ENCODE data around the gene EXOC4. TPM values are rescaled to one million over a fixed set of nuclear protein-coding genes. Genes with fewer than 3 reads are reported as not detected.

Gene EXOC4
- total and polyA plus RNA-seq, 2 of the 8 experiments (the other 6 are each of a cell fraction or from before 2014, with no cell fraction given) = 27.0 to 67.3 TPM

DNA sequence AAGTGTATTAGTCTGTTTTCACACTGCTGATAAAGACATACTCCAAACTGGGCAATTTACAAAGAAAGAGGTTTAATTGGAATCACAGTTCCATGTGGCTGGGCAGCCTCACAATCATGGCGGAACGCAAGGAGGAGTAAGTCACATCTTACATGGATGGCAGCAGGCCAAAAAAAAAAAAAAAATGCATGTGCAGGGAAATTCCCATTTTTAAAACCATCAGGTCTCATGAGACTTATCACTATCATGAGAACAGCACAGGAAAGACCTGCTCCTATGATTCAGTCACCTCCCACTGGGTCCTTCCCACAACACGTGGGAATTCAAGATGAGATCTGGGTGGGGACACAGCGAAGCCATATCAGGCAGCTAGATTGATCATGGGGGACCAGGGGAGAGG lies 136.8 kb downstream of the EXOC4 start:
- Histone ChIP-seq H3K79me2 (ENCODE audit: control insufficient read depth in 1 of 2, insufficient read depth in 2 of 2, low read length in 2 of 2) (0 out of 4 replicates have a peak, but pooled peaks cover 0 to 5% of the 10 kb centered on the region in 2 experiments), H3K79me1 (ENCODE audit: low read depth, low read length) (peaks cover 3% of the 10 kb centered on the region; the same call in 1 of the 2 replicates), H3K9ac (replicated peaks in 1 of 4; ENCODE audit: extremely low read depth in 1 of 4, low read depth in 3 of 4, low read length in 3 of 4) (no peak overlapping the region), H2BK12ac (ENCODE audit: low read depth, low read length) (no peak overlapping the region), H4K5ac (ENCODE audit: insufficient read length, low read depth, low read length) (no peak overlapping the region), H3K4me3 (ENCODE audit: extremely low read depth in 1 of 4, insufficient read depth in 2 of 4, low read depth in 3 of 4, low read length in 4 of 4) (no peak overlapping the region), H2BK5ac (ENCODE audit: low read depth, low read length) (no peak overlapping the region), H2BK20ac (ENCODE audit: low read length) (no peak overlapping the region), H3K27ac (ENCODE audit: low read depth, low read length) (no peak overlapping the region), H2AK5ac (ENCODE audit: low read depth, low read length) (no peak overlapping the region), H3K4ac (replicated peaks; ENCODE audit: insufficient read length, low read depth, low read length) (no peak overlapping the region), H2BK15ac (ENCODE audit: low read length) (no peak overlapping the region), H4K8ac (ENCODE audit: extremely low read depth, insufficient read depth, low read length) (no peak overlapping the region), H3K27me3 (replicated peaks in 1 of 4; ENCODE audit: control insufficient read depth in 3 of 4, extremely low read depth in 1 of 4, insufficient read depth in 3 of 4, low read length in 3 of 4) (no peaks in the 10 kb centered on the region), H4K20me1 (replicated peaks in 1 of 2; ENCODE audit: control insufficient read depth in 1 of 2, insufficient read depth in 2 of 2, low read length in 2 of 2) (no peaks in the 10 kb centered on the region), H3K18ac (ENCODE audit: extremely low read depth, low read length) (no peak overlapping the region), H2AFZ (ENCODE audit: low read length) (no peak overlapping the region), H3K4me2 (ENCODE audit: insufficient read depth in 1 of 2, low read depth in 2 of 2, low read length in 2 of 2) (no peak overlapping the region), H2BK120ac (replicated peaks; ENCODE audit: low read depth, low read length) (no peak overlapping the region), H3K36me3 (ENCODE audit: control insufficient read depth in 2 of 4, insufficient read depth in 4 of 4, low read length in 3 of 4) (no peaks in the 10 kb centered on the region), H3K14ac (ENCODE audit: insufficient read length) (no peak overlapping the region), H3K23ac (ENCODE audit: insufficient read length) (no peak overlapping the region), H3K4me1 (replicated peaks in 1 of 4; ENCODE audit: control insufficient read depth in 3 of 4, insufficient read depth in 4 of 4, low read length in 3 of 4) (peaks cover 0 to 8% (median 6%) of the 10 kb centered on the region in 4 experiments; a peak in 4 of 7 replicates), H3K56ac (replicated peaks; ENCODE audit: insufficient read length, low read depth, low read length) (no peak overlapping the region), H3K23me2 (ENCODE audit: low read depth, low read length) (no peaks in the 10 kb centered on the region), H3K9me3 (ENCODE audit: insufficient read depth in 2 of 2, low read depth in 1 of 2, low read length in 1 of 2) (0 out of 4 replicates have a peak, but pooled peaks cover 0 to 3% of the 10 kb centered on the region in 2 experiments), H4K91ac (replicated peaks; ENCODE audit: insufficient read length, low read length) (no peak overlapping the region)
- FAIRE-seq = no peak
- no peak for DNase-seq (ENCODE audit: low read depth in 1 of 2, low spot score in 2 of 2)
- 93% methylated on average over 4 of the region's 4 CpGs; no CpG with 5 or more reads in 1 of the 2 experiments for WGBS, 2 experiments (ENCODE audit: extremely low coverage in 1 of 2, insufficient coverage in 1 of 2, insufficient read length in 1 of 2, insufficient replicate concordance in 2 of 2, low coverage in 1 of 2, low lambda C conversion rate in 2 of 2, missing lambda C conversion rate in 1 of 2)
- CTCF ChIA-PET (ENCODE audit: partially characterized antibody) = interaction anchor here (1.2 kb wide), 1 partner anchor 45 kb away, joined by 3 read pairs; no protein-coding TSS in a partner anchor
- POLR2A ChIA-PET (ENCODE audit: partially characterized antibody) = no interaction called here
- TF ChIP-seq CEBPB (IDR thresholded peaks at IDR 0.05; ENCODE audit: low read depth, low read length) (no peak), POU5F1 (IDR thresholded peaks at IDR 0.05; ENCODE audit: low read depth, low read length) (no peak), KDM4A (IDR thresholded peaks at IDR 0.05; ENCODE audit: low read depth, low read length, severe bottlenecking) (no peak), TEAD4 (IDR thresholded peaks at IDR 0.05; ENCODE audit: low read depth, low read length) (no peak), CBX8 (IDR thresholded peaks at IDR 0.05; ENCODE audit: borderline replicate concordance, low read depth, low read length) (no peak), POLR2A (IDR thresholded peaks at IDR 0.05; ENCODE audit: control extremely low read depth in 1 of 2, low read depth in 2 of 2, low read length in 2 of 2) (no peak), ZNF274 (IDR thresholded peaks at IDR 0.05; ENCODE audit: borderline replicate concordance, extremely low read depth, low read length) (no peak), TCF12 (IDR thresholded peaks at IDR 0.05; ENCODE audit: low read depth, low read length) (no peak), BCL11A (IDR thresholded peaks at IDR 0.05; ENCODE audit: low read depth in 2 of 2, low read length in 2 of 2) (no peak), FOSL1 (IDR thresholded peaks at IDR 0.05; ENCODE audit: insufficient read depth, low read depth, low read length) (no peak), HDAC2 (IDR thresholded peaks at IDR 0.05; ENCODE audit: borderline replicate concordance in 1 of 2, low read depth in 2 of 2, low read length in 2 of 2) (no peak)
- TF ChIP-seq, protein P1, sequence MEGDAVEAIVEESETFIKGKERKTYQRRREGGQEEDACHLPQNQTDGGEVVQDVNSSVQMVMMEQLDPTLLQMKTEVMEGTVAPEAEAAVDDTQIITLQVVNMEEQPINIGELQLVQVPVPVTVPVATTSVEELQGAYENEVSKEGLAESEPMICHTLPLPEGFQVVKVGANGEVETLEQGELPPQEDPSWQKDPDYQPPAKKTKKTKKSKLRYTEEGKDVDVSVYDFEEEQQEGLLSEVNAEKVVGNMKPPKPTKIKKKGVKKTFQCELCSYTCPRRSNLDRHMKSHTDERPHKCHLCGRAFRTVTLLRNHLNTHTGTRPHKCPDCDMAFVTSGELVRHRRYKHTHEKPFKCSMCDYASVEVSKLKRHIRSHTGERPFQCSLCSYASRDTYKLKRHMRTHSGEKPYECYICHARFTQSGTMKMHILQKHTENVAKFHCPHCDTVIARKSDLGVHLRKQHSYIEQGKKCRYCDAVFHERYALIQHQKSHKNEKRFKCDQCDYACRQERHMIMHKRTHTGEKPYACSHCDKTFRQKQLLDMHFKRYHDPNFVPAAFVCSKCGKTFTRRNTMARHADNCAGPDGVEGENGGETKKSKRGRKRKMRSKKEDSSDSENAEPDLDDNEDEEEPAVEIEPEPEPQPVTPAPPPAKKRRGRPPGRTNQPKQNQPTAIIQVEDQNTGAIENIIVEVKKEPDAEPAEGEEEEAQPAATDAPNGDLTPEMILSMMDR (IDR thresholded peaks at IDR 0.05; ENCODE audit: control extremely low read depth in 1 of 3, insufficient read depth in 1 of 3, low read depth in 1 of 3, low read length in 3 of 3) = no peak
